HepG2 (cell line): ENCODE data around the gene MCF2L. TPM values are rescaled to one million over a fixed set of nuclear protein-coding genes. Genes with fewer than 3 reads are reported as not detected.

Source experiments
- ATAC-seq: fragments of 200-7000 bp; cut with Tn5 transposase; 3 replicates; pipeline ENCODE4 v1.9.1; 2020; ENCODE audit warnings: mild to moderate bottlenecking, moderate library complexity
- BruUV-seq: library from RNA; stranded (reverse); fragments of 400-500 nt; replicated peaks from 2 replicates; lab custom pipeline; 2021; lab: Mats Ljungman, UMichigan
- CTCF ChIA-PET: fragments of 300-600 bp; formaldehyde crosslinking; extraction: SDS; loops from one replicate; lab custom pipeline; 2021; ENCODE audit warnings: low total read pairs, inconsistent platforms, low intra/inter-chr PET ratio; lab: Yijun Ruan, JAX
- POLR2A ChIA-PET: fragments of 350-600 bp; sonication (Branson Sonifier 250); formaldehyde crosslinking; loops from one replicate; lab custom pipeline; 2020; ENCODE audit warnings: antibody characterized with exemption, inconsistent platforms; lab: Yijun Ruan, JAX
- DNase-seq: peaks from one replicate; pipeline ENCODE4 v3.0.0-alpha.2; 2015; ENCODE audit warnings: low spot score
- FAIRE-seq: peaks from 3 replicates; lab custom pipeline; 2011; peaks lifted over from hg19 to GRCh38; lab: Jason Lieb, UNC
- H2AFZ ChIP-seq: one replicate; pipeline ENCODE4 v1.6.1; 2011; ENCODE audit warnings: low read length, inconsistent platforms
- H3K27ac ChIP-seq: fragments of 300-600 bp; 3 replicates; pipeline ENCODE4 v1.8.0; 2011; ENCODE audit warnings: mixed run types, mild to moderate bottlenecking, mixed read lengths, low read length, inconsistent platforms; ENCODE audit not compliant: insufficient read depth; ENCODE audit errors: extremely low read length
- H3K27me3 ChIP-seq, 2 experiments: fragments of 200-600 bp in 1 of 2; 2 replicates in 1 of 2; 3 replicates in 1 of 2; pipeline versions ENCODE4 v1.6.0 to v1.8.0; 2011; ENCODE audit warnings: low read length in 2 of 2, mild to moderate bottlenecking in 2 of 2, moderate library complexity in 2 of 2, inconsistent platforms in 1 of 2; ENCODE audit not compliant: insufficient read depth in 2 of 2, control insufficient read depth in 1 of 2
- H3K36me3 ChIP-seq, 2 experiments: fragments of 200-600 bp in 1 of 2; replicated peaks in 1 of 2; 2 replicates in 1 of 2; 3 replicates in 1 of 2; pipeline versions ENCODE4 v1.5.1 to v1.8.0; 2011; ENCODE audit warnings: low read length in 2 of 2, inconsistent platforms in 1 of 2; ENCODE audit not compliant: insufficient read depth in 2 of 2, control insufficient read depth in 1 of 2
- H3K4me1 ChIP-seq: 2 replicates; pipeline ENCODE4 v1.5.1; 2012; ENCODE audit warnings: low read length, inconsistent platforms; ENCODE audit not compliant: insufficient read depth
- H3K4me2 ChIP-seq: 2 replicates; pipeline ENCODE4 v1.6.0; 2011; ENCODE audit warnings: low read depth, low read length, inconsistent platforms
- H3K4me3 ChIP-seq, 3 experiments: fragments of 200-600 bp in 1 of 3; sonication (generic), shearing (Covaris generic) in 1 of 3; replicated peaks in 1 of 3; 2 replicates each; pipeline ENCODE4 v1.5.1; 2011 to 2016; ENCODE audit warnings: low read length in 3 of 3, inconsistent platforms in 2 of 3, low read depth in 2 of 3, mild to moderate bottlenecking in 2 of 3, control low read depth in 1 of 3, mixed read lengths in 1 of 3; ENCODE audit not compliant: insufficient read depth in 1 of 3
- H3K79me2 ChIP-seq: one replicate; pipeline ENCODE4 v1.6.1; 2011; ENCODE audit warnings: low read length, inconsistent platforms; ENCODE audit not compliant: insufficient read depth
- H3K9ac ChIP-seq: 2 replicates; pipeline ENCODE4 v1.6.0; 2011; ENCODE audit warnings: mild to moderate bottlenecking, low read depth, low read length, inconsistent platforms; ENCODE audit not compliant: insufficient read depth
- H3K9me3 ChIP-seq: 2 replicates; pipeline ENCODE4 v1.5.1; 2012; ENCODE audit warnings: mild to moderate bottlenecking, low read length
- H4K20me1 ChIP-seq: 2 replicates; pipeline ENCODE4 v1.6.0; 2011; ENCODE audit warnings: inconsistent platforms, mild to moderate bottlenecking, low read length, moderate library complexity; ENCODE audit not compliant: insufficient read depth
- AGO1 ChIP-seq: fragments of 200-400 bp; formaldehyde crosslinking; IDR thresholded peaks from 2 replicates; pipeline ENCODE4 v1.6.1; 2017; ENCODE audit warnings: mild to moderate bottlenecking, low read depth, low read length, moderate library complexity; ENCODE audit not compliant: poor library complexity, severe bottlenecking
- AGO2 ChIP-seq: fragments of 200-400 bp; formaldehyde crosslinking; optimal IDR thresholded peaks from 2 replicates; pipeline ENCODE3; 2017; ENCODE audit warnings: mild to moderate bottlenecking, low read depth, low read length, moderate library complexity
- ARNTL ChIP-seq: sonication (generic); formaldehyde crosslinking; IDR thresholded peaks from 2 replicates; pipeline ENCODE4 v1.4.0; 2020; ENCODE audit warnings: mild to moderate bottlenecking, missing genetic modification reagents
- DPF2 ChIP-seq: sonication (generic); formaldehyde crosslinking; IDR thresholded peaks from 2 replicates; pipeline ENCODE4 v1.4.0; 2020; ENCODE audit warnings: mild to moderate bottlenecking, low read depth, missing genetic modification reagents, borderline replicate concordance
- KMT2A ChIP-seq: sonication (generic); formaldehyde crosslinking; IDR thresholded peaks from 2 replicates; pipeline ENCODE4 v1.4.0; 2020; ENCODE audit warnings: missing genetic modification reagents
- TCF12 ChIP-seq, 2 experiments: fragments of 450-650 bp in 1 of 2; sonication (generic) in 1 of 2; formaldehyde crosslinking in 1 of 2; IDR thresholded peaks; 2 replicates each; pipeline versions ENCODE4 v1.6.1 to v1.8.0; 2017 to 2022; ENCODE audit warnings: antibody characterized with exemption in 1 of 2, mild to moderate bottlenecking in 1 of 2, missing genetic modification reagents in 1 of 2, moderate library complexity in 1 of 2
- WGBS: methylation state at CpG from one replicate; pipeline ENCODE4 v1.1.6; 2017; ENCODE audit warnings: low lambda C conversion rate; 5-methylcytosine and 5-hydroxymethylcytosine counted together
- in situ Hi-C: cut with HindIII; loops from 2 replicates; pipeline ENCODE4 v1.10.0; 2017; ENCODE audit warnings: low pct_unique_long_range_greater_than_20kb; ENCODE audit not compliant: extremely low pct_ligation_motif_present
- intact Hi-C: fragments of 100-400 bp; cut with micrococcal nuclease; formaldehyde crosslinking; loops from one replicate; pipeline ENCODE4 v1.10.0; 2022; ENCODE audit not compliant: unreplicated experiment
- polyA plus RNA-seq, 8 experiments: library from polyadenylated mRNA; depleted of rRNA in 3 of 8; stranded (reverse) in 7 of 8; unstranded in 1 of 8; fragments of >200 nt; fragmentation: Illumina TruSeq in 4 of 8; extraction: Trizol in 4 of 8; gene quantifications; 2 replicates each; pipeline versions ENCODE4 v1.2.1 to v1.2.3, GENCODE V29; 2011 to 2016; ENCODE audit warnings: low read depth in 4 of 8, missing spikeins in 1 of 8, mixed read lengths in 1 of 8; ENCODE audit not compliant: insufficient read depth in 1 of 8
- total RNA-seq, 5 experiments: library from RNA; depleted of rRNA; stranded (reverse); fragments of >200 nt; fragmentation: Illumina TruSeq; extraction: Trizol; gene quantifications; 2 replicates each; pipeline ENCODE4 v1.2.3, GENCODE V29; 2016; ENCODE audit warnings: low read depth in 1 of 5
- TF ChIP-seq, protein P1 (sequence below): sonication (generic); formaldehyde crosslinking; IDR thresholded peaks from 2 replicates; pipeline ENCODE4 v1.8.1; 2023; ENCODE audit warnings: mild to moderate bottlenecking, missing genetic modification reagents, borderline replicate concordance

Gene MCF2L
- total and polyA plus RNA-seq, 2 of the 13 experiments (the other 11 are each of a cell fraction or from before 2014, with no cell fraction given): 19.4 to 28.4 TPM

DNA sequence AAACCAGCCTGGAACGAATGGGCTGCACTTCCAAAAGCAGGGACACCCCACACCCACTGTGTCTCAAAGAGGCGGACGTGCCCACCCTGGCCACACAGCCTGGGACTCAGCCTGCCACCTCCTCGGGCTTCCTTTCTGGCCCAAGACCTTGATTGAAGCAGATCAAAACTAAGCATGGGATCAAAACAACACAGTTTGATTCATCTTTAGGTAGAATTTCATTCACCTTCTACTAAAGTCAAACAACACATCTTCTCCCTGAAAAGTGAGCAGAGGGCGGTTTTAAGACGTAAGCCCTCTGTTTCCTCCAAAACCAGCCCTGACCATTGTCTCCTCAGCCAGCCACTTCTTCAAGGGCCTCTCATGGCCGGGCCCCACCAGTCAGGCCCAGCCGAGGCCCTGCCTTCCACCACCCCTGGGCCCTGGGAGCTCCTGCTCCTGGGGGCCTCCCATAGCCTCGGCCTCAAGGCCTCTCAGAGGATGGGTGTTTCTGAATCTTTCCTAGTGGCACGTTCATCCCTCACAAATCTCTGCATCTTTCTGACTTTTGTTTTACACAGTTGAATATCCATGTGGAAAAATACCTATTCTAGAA, 147.3 kb downstream of the MCF2L start:
- Histone ChIP-seq H3K9ac (no peak overlapping the region), H3K4me1 (peaks cover 16% of the 10 kb centered on the region), H3K4me3 (no peak overlapping the region), H4K20me1 (no peaks in the 10 kb centered on the region), H3K36me3 (peaks cover 0 to 1% of the 10 kb centered on the region in 2 experiments; a peak in 1 of 5 replicates), H2AFZ (no peak overlapping the region), H3K27me3 (no peaks in the 10 kb centered on the region), H3K79me2 (no peaks in the 10 kb centered on the region), H3K4me2 (no peak overlapping the region), H3K27ac (no peak overlapping the region), H3K9me3 (no peaks in the 10 kb centered on the region)
- TF ChIP-seq KMT2A (CRISPR knock-in tag) (no peak), AGO2 (peak; percentile 12)
- intact Hi-C loops (no loop called here), in situ Hi-C loops (no loop called here)
- POLR2A ChIA-PET: interaction anchor here (1.0 to 1.2 kb wide), 2 partner anchors 11 to 34 kb away, joined by 3 read pairs; partner anchors contain the start of gene F7
- DNase-seq: no peak
- CTCF ChIA-PET: no interaction called here
- no peak for FAIRE-seq
- BruUV-seq: no TSS peak
- WGBS: 95% methylated on average over 9 of the region's 10 CpGs
- ATAC-seq: no peak

DNA sequence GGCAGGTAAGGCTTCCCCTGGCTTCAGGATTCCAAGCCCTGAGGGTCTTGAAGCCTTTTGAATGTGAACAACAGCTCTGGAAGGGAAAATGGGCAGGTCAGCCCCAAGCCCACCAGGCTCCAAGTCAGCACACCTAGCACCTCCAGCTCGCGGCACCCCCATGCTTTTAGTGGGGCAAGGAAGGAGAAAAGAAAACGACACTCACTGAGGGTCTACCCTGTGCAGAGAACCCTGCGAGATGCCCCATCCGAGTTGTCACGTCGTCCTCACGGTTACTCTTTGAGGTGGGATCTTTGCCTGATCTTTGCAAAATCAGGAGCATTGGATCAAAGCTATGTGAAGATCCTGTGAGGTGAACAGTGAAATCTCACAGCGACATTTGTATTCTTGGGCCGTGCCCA, 147.9 kb downstream of the MCF2L start:
- Histone ChIP-seq H3K4me2 (no peak overlapping the region), H3K4me1 (peaks cover 19% of the 10 kb centered on the region), H3K27me3 (no peaks in the 10 kb centered on the region), H3K27ac (no peak overlapping the region), H3K4me3 (no peak overlapping the region), H2AFZ (no peak overlapping the region), H3K79me2 (no peaks in the 10 kb centered on the region), H4K20me1 (no peaks in the 10 kb centered on the region), H3K9me3 (no peaks in the 10 kb centered on the region), H3K36me3 (peaks cover 0 to 1% of the 10 kb centered on the region in 2 experiments; a peak in 1 of 5 replicates), H3K9ac (no peak overlapping the region)
- ChIA-PET CTCF (no interaction called here), POLR2A (interaction anchor here (1.0 to 1.2 kb wide), 2 partner anchors 11 to 34 kb away, joined by 3 read pairs; partner anchors contain the start of gene F7)
- in situ Hi-C loops (no loop called here), intact Hi-C loops (no loop called here)
- DNase-seq (no peak), ATAC-seq (no peak), FAIRE-seq (no peak)
- TF ChIP-seq AGO1 (no peak), ARNTL (CRISPR knock-in tag) (no peak), DPF2 (CRISPR knock-in tag) (no peak), TCF12 (IDR thresholded peaks at IDR 0.05) (no peak), TCF12 (CRISPR knock-in tag; IDR thresholded peaks at IDR 0.05) (no peak)
- TF ChIP-seq, protein P1, sequence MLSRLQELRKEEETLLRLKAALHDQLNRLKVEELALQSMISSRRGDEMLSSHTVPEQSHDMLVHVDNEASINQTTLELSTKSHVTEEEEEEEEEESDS (CRISPR knock-in tag): no peak
- no TSS peak for BruUV-seq
- WGBS: 99% methylated on average over 9 of the region's 10 CpGs
